HepG2 (cell line): ENCODE results near the gene ADAM10. TPM values are rescaled to one million over a fixed set of nuclear protein-coding genes. Genes with fewer than 3 reads are reported as not detected.

Experiments used
- ATAC-seq: fragments of 200-7000 bp; cut with Tn5 transposase; 3 replicates; pipeline ENCODE4 v1.9.1; 2020; ENCODE audit warnings: mild to moderate bottlenecking, moderate library complexity
- BruUV-seq: library from RNA; stranded (reverse); fragments of 400-500 nt; replicated peaks from 2 replicates; lab custom pipeline; 2021; lab: Mats Ljungman, UMichigan
- CTCF ChIA-PET: fragments of 300-600 bp; formaldehyde crosslinking; extraction: SDS; loops from one replicate; lab custom pipeline; 2021; ENCODE audit warnings: low total read pairs, inconsistent platforms, low intra/inter-chr PET ratio; lab: Yijun Ruan, JAX
- POLR2A ChIA-PET: fragments of 350-600 bp; sonication (Branson Sonifier 250); formaldehyde crosslinking; loops from one replicate; lab custom pipeline; 2020; ENCODE audit warnings: antibody characterized with exemption, inconsistent platforms; lab: Yijun Ruan, JAX
- DNase-seq: peaks from one replicate; pipeline ENCODE4 v3.0.0-alpha.2; 2015; ENCODE audit warnings: low spot score
- FAIRE-seq: peaks from 3 replicates; lab custom pipeline; 2011; peaks lifted over from hg19 to GRCh38; lab: Jason Lieb, UNC
- H2AFZ ChIP-seq: one replicate; pipeline ENCODE4 v1.6.1; 2011; ENCODE audit warnings: low read length, inconsistent platforms
- H3K27ac ChIP-seq: fragments of 300-600 bp; 3 replicates; pipeline ENCODE4 v1.8.0; 2011; ENCODE audit warnings: mixed run types, mild to moderate bottlenecking, mixed read lengths, low read length, inconsistent platforms; ENCODE audit not compliant: insufficient read depth; ENCODE audit errors: extremely low read length
- H3K27me3 ChIP-seq, 2 experiments: fragments of 200-600 bp in 1 of 2; 2 replicates in 1 of 2; 3 replicates in 1 of 2; pipeline versions ENCODE4 v1.6.0 to v1.8.0; 2011; ENCODE audit warnings: low read length in 2 of 2, mild to moderate bottlenecking in 2 of 2, moderate library complexity in 2 of 2, inconsistent platforms in 1 of 2; ENCODE audit not compliant: insufficient read depth in 2 of 2, control insufficient read depth in 1 of 2
- H3K36me3 ChIP-seq, 2 experiments: fragments of 200-600 bp in 1 of 2; replicated peaks in 1 of 2; 2 replicates in 1 of 2; 3 replicates in 1 of 2; pipeline versions ENCODE4 v1.5.1 to v1.8.0; 2011; ENCODE audit warnings: low read length in 2 of 2, inconsistent platforms in 1 of 2; ENCODE audit not compliant: insufficient read depth in 2 of 2, control insufficient read depth in 1 of 2
- H3K4me1 ChIP-seq: 2 replicates; pipeline ENCODE4 v1.5.1; 2012; ENCODE audit warnings: low read length, inconsistent platforms; ENCODE audit not compliant: insufficient read depth
- H3K4me2 ChIP-seq: 2 replicates; pipeline ENCODE4 v1.6.0; 2011; ENCODE audit warnings: low read depth, low read length, inconsistent platforms
- H3K4me3 ChIP-seq, 3 experiments: fragments of 200-600 bp in 1 of 3; sonication (generic), shearing (Covaris generic) in 1 of 3; replicated peaks in 1 of 3; 2 replicates each; pipeline ENCODE4 v1.5.1; 2011 to 2016; ENCODE audit warnings: low read length in 3 of 3, inconsistent platforms in 2 of 3, low read depth in 2 of 3, mild to moderate bottlenecking in 2 of 3, control low read depth in 1 of 3, mixed read lengths in 1 of 3; ENCODE audit not compliant: insufficient read depth in 1 of 3
- H3K79me2 ChIP-seq: one replicate; pipeline ENCODE4 v1.6.1; 2011; ENCODE audit warnings: low read length, inconsistent platforms; ENCODE audit not compliant: insufficient read depth
- H3K9ac ChIP-seq: 2 replicates; pipeline ENCODE4 v1.6.0; 2011; ENCODE audit warnings: mild to moderate bottlenecking, low read depth, low read length, inconsistent platforms; ENCODE audit not compliant: insufficient read depth
- H3K9me3 ChIP-seq: 2 replicates; pipeline ENCODE4 v1.5.1; 2012; ENCODE audit warnings: mild to moderate bottlenecking, low read length
- H4K20me1 ChIP-seq: 2 replicates; pipeline ENCODE4 v1.6.0; 2011; ENCODE audit warnings: inconsistent platforms, mild to moderate bottlenecking, low read length, moderate library complexity; ENCODE audit not compliant: insufficient read depth
- ADNP ChIP-seq: sonication (generic); formaldehyde crosslinking; IDR thresholded peaks from 2 replicates; pipeline ENCODE4 v1.4.0; 2020; ENCODE audit warnings: missing genetic modification reagents
- FOXA1 ChIP-seq, 2 experiments: fragments of 450-650 bp in 1 of 2; sonication (generic) in 1 of 2; formaldehyde crosslinking in 1 of 2; IDR thresholded peaks; 2 replicates each; pipeline versions ENCODE4 v1.4.0 to v1.6.1; 2016 to 2020; ENCODE audit warnings: missing genetic modification reagents in 1 of 2
- ZNF501 ChIP-seq: sonication (generic); formaldehyde crosslinking; IDR thresholded peaks from 2 replicates; pipeline ENCODE4 v1.5.1; 2020; ENCODE audit warnings: mild to moderate bottlenecking, moderate library complexity, missing genetic modification reagents
- ZNF616 ChIP-seq: sonication (generic); formaldehyde crosslinking; IDR thresholded peaks from 2 replicates; pipeline ENCODE4 v1.5.0; 2020; ENCODE audit warnings: low read depth, mild to moderate bottlenecking, missing genetic modification reagents
- WGBS: methylation state at CpG from one replicate; pipeline ENCODE4 v1.1.6; 2017; ENCODE audit warnings: low lambda C conversion rate; 5-methylcytosine and 5-hydroxymethylcytosine counted together
- in situ Hi-C: cut with HindIII; loops from 2 replicates; pipeline ENCODE4 v1.10.0; 2017; ENCODE audit warnings: low pct_unique_long_range_greater_than_20kb; ENCODE audit not compliant: extremely low pct_ligation_motif_present
- intact Hi-C: fragments of 100-400 bp; cut with micrococcal nuclease; formaldehyde crosslinking; loops from one replicate; pipeline ENCODE4 v1.10.0; 2022; ENCODE audit not compliant: unreplicated experiment
- polyA plus RNA-seq, 8 experiments: library from polyadenylated mRNA; depleted of rRNA in 3 of 8; stranded (reverse) in 7 of 8; unstranded in 1 of 8; fragments of >200 nt; fragmentation: Illumina TruSeq in 4 of 8; extraction: Trizol in 4 of 8; gene quantifications; 2 replicates each; pipeline versions ENCODE4 v1.2.1 to v1.2.3, GENCODE V29; 2011 to 2016; ENCODE audit warnings: low read depth in 4 of 8, missing spikeins in 1 of 8, mixed read lengths in 1 of 8; ENCODE audit not compliant: insufficient read depth in 1 of 8
- total RNA-seq, 5 experiments: library from RNA; depleted of rRNA; stranded (reverse); fragments of >200 nt; fragmentation: Illumina TruSeq; extraction: Trizol; gene quantifications; 2 replicates each; pipeline ENCODE4 v1.2.3, GENCODE V29; 2016; ENCODE audit warnings: low read depth in 1 of 5
- TF ChIP-seq, protein P1 (sequence below): sonication (generic); formaldehyde crosslinking; IDR thresholded peaks from 2 replicates; pipeline ENCODE4 v1.9.0; 2021; ENCODE audit warnings: missing genetic modification reagents, borderline replicate concordance
- TF ChIP-seq, protein P2 (sequence below): IDR thresholded peaks from 2 replicates; pipeline ENCODE4 v1.6.1; 2016; ENCODE audit warnings: low read depth
- TF ChIP-seq, protein P3 (sequence below): sonication (generic); formaldehyde crosslinking; conservative IDR thresholded peaks from 2 replicates; pipeline ENCODE4 v1.4.0; 2020; ENCODE audit warnings: missing genetic modification reagents

Gene ADAM10
- total and polyA plus RNA-seq, 2 of the 13 experiments (the other 11 are each of a cell fraction or from before 2014, with no cell fraction given), result 92.7 to 125 TPM

DNA sequence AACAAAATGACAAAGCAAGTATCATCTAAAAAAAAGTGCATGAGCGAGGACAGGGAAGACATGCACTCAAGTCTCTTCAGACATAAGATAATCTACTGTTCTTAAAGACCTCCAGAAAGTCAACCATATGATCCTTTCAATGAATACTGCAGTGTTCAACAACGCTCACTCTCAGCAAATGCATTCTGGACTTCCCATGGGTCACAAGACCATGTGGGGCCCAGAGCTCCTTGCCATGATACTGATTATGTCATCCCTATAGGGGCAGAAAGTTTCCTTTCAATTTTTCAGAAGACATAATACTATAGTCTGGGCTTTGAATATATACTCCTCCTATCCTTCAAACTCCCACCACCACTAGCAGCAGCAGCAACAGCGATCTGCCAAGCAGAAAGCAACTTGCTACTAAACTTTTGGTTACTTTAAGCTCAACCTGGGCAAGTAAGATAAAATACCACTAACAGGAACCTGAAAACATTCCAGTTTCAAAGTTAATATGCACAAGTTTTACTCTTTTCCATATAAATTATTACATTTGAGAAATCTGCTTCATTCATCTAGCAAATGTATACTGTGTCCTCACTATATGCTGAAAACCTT lies 143.5 kb downstream of the ADAM10 start:
- Histone ChIP-seq H3K79me2 (no peaks in the 10 kb centered on the region), H3K36me3 (peaks cover 4 to 37% of the 10 kb centered on the region in 2 experiments; a peak in 4 of 5 replicates), H2AFZ (no peak overlapping the region), H3K4me1 (peaks cover 16% of the 10 kb centered on the region), H3K4me3 (no peak overlapping the region), H3K9ac (no peak overlapping the region), H3K4me2 (no peak overlapping the region), H4K20me1 (no peaks in the 10 kb centered on the region), H3K27ac (no peak overlapping the region), H3K27me3 (no peaks in the 10 kb centered on the region), H3K9me3 (no peaks in the 10 kb centered on the region)
- TF ChIP-seq, protein P1, sequence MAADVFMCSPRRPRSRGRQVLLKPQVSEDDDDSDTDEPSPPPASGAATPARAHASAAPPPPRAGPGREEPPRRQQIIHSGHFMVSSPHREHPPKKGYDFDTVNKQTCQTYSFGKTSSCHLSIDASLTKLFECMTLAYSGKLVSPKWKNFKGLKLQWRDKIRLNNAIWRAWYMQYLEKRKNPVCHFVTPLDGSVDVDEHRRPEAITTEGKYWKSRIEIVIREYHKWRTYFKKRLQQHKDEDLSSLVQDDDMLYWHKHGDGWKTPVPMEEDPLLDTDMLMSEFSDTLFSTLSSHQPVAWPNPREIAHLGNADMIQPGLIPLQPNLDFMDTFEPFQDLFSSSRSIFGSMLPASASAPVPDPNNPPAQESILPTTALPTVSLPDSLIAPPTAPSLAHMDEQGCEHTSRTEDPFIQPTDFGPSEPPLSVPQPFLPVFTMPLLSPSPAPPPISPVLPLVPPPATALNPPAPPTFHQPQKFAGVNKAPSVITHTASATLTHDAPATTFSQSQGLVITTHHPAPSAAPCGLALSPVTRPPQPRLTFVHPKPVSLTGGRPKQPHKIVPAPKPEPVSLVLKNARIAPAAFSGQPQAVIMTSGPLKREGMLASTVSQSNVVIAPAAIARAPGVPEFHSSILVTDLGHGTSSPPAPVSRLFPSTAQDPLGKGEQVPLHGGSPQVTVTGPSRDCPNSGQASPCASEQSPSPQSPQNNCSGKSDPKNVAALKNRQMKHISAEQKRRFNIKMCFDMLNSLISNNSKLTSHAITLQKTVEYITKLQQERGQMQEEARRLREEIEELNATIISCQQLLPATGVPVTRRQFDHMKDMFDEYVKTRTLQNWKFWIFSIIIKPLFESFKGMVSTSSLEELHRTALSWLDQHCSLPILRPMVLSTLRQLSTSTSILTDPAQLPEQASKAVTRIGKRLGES (CRISPR knock-in tag), result no peak
- TF ChIP-seq ZNF501 (no peak), ADNP (CRISPR knock-in tag) (no peak), FOXA1 (IDR thresholded peaks at IDR 0.05) (no peak), FOXA1 (CRISPR knock-in tag; IDR thresholded peaks at IDR 0.05) (no peak), ZNF616 (CRISPR knock-in tag) (no peak)
- TF ChIP-seq, protein P2, sequence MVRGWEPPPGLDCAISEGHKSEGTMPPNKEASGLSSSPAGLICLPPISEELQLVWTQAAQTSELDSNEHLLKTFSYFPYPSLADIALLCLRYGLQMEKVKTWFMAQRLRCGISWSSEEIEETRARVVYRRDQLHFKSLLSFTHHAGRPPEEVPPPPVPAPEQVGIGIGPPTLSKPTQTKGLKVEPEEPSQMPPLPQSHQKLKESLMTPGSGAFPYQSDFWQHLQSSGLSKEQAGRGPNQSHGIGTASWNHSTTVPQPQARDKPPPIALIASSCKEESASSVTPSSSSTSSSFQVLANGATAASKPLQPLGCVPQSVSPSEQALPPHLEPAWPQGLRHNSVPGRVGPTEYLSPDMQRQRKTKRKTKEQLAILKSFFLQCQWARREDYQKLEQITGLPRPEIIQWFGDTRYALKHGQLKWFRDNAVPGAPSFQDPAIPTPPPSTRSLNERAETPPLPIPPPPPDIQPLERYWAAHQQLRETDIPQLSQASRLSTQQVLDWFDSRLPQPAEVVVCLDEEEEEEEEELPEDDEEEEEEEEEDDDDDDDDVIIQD (CRISPR knock-in tag), result no peak
- TF ChIP-seq, protein P3, sequence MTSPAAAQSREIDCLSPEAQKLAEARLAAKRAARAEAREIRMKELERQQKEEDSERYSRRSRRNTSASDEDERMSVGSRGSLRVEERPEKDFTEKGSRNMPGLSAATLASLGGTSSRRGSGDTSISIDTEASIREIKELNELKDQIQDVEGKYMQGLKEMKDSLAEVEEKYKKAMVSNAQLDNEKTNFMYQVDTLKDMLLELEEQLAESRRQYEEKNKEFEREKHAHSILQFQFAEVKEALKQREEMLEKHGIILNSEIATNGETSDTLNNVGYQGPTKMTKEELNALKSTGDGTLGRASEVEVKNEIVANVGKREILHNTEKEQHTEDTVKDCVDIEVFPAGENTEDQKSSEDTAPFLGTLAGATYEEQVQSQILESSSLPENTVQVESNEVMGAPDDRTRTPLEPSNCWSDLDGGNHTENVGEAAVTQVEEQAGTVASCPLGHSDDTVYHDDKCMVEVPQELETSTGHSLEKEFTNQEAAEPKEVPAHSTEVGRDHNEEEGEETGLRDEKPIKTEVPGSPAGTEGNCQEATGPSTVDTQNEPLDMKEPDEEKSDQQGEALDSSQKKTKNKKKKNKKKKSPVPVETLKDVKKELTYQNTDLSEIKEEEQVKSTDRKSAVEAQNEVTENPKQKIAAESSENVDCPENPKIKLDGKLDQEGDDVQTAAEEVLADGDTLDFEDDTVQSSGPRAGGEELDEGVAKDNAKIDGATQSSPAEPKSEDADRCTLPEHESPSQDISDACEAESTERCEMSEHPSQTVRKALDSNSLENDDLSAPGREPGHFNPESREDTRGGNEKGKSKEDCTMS (CRISPR knock-in tag), result no peak
- 97% methylated on average over 3 of the region's 3 CpGs for WGBS
- ChIA-PET POLR2A (no interaction called here), CTCF (no interaction called here)
- DNase-seq (no peak), FAIRE-seq (no peak), ATAC-seq (no peak)
- in situ Hi-C loops, result no loop called here
- intact Hi-C loops, result no loop called here
- BruUV-seq, result no TSS peak
